ENCODE data around the gene SMIM14.
A peak's percentile ranks its signal among the peaks of the same experiment; 100 is the strongest.
"Not testable (repeated sequence)": the region's sequence is repeated elsewhere in the genome, so short reads cannot be mapped to it uniquely, and the experiment has no call there.

Gene SMIM14

GRCh38 chr4:39642885-39643552 lies 4.4 kb upstream of the SMIM14 start:
- no peak for DNase-seq

- DNase-seq: no peak
Observed at GRCh38 chr4:39641451-39641850, 2.8 kb upstream of the SMIM14 start.

- DNase-seq: peak; percentile 34
Observed at GRCh38 chr4:39637586-39638353, 895 bp downstream of the SMIM14 start.

GRCh38 chr4:39637221-39637585 lies 1.5 kb downstream of the SMIM14 start:
- DNase-seq: no peak

- peak; percentile 20 for DNase-seq
Observed at GRCh38 chr4:39636531-39637184, 2.0 kb downstream of the SMIM14 start.

- no peak for DNase-seq
Observed at GRCh38 chr4:39635023-39635422, 3.6 kb downstream of the SMIM14 start.

- no peak for DNase-seq
Observed at GRCh38 chr4:39631700-39632079, 7.0 kb downstream of the SMIM14 start.

GRCh38 chr4:39627413-39627812 lies 11.3 kb downstream of the SMIM14 start:
- DNase-seq: no peak

- no peak for DNase-seq
Observed at GRCh38 chr4:39626913-39627312, 11.8 kb downstream of the SMIM14 start.

- DNase-seq: no peak
Observed at GRCh38 chr4:39626261-39626660, 12.4 kb downstream of the SMIM14 start.

GRCh38 chr4:39621582-39621981 lies 17.1 kb downstream of the SMIM14 start:
- no peak for DNase-seq

GRCh38 chr4:39620551-39621313 lies 17.9 kb downstream of the SMIM14 start:
- DNase-seq: no peak

GRCh38 chr4:39617534-39617933 lies 21.1 kb downstream of the SMIM14 start:
- no peak for DNase-seq

- no peak for DNase-seq
Observed at GRCh38 chr4:39616651-39617050, 22.0 kb downstream of the SMIM14 start.

- not testable (repeated sequence) for DNase-seq
Observed at GRCh38 chr4:39616112-39616511, 22.6 kb downstream of the SMIM14 start.

GRCh38 chr4:39614487-39615162 lies 24.0 kb downstream of the SMIM14 start:
- DNase-seq: peak; percentile 13

- no peak for DNase-seq
Observed at GRCh38 chr4:39613093-39613656, 25.5 kb downstream of the SMIM14 start.

GRCh38 chr4:39609454-39609931 lies 29.2 kb downstream of the SMIM14 start:
- peak; percentile 20 for DNase-seq

GRCh38 chr4:39608451-39608850 lies 30.2 kb downstream of the SMIM14 start:
- DNase-seq: no peak

GRCh38 chr4:39606747-39607146 lies 31.9 kb downstream of the SMIM14 start:
- no peak for DNase-seq

- DNase-seq: peak; percentile 1
Observed at GRCh38 chr4:39597695-39598381, 40.8 kb downstream of the SMIM14 start.

- no peak for DNase-seq
Observed at GRCh38 chr4:39596971-39597370, 41.7 kb downstream of the SMIM14 start.
